Erythroblast (primary cell): ENCODE results near the gene SH3BP5.

Experiments
- GATA1 ChIP-seq: IDR thresholded peaks from 2 replicates; pipeline ENCODE4 v1.6.1; 2011; ENCODE audit warnings: low read depth, mild to moderate bottlenecking, control low read depth, low read length, moderate library complexity
- POLR2A ChIP-seq: IDR thresholded peaks from 2 replicates; pipeline ENCODE4 v1.6.1; 2011; ENCODE audit warnings: mild to moderate bottlenecking, low read length

DNA sequence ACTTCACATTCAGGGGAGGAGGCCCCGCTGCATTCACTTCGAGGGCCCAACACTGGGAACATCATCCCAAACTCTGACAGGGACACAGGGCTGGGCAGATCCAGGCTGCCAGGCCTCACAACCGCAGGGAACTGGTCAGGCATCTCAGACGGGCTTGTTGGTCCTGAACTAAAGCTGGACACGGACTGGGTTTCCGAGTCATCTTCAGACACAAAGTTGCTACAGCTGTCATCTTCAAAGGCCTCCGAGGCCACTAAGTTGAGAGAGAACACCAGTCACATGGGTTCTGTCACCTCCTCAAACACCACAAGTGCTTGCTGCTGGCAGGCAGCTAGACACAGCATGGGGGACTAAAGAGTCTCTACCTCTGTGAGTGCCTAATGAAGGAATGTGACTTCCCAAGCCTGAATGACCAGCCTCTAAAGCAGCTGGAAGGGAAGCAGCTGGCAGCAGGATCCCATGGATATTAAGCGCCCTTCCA lies 75.5 kb downstream of the SH3BP5 start:
- TF ChIP-seq POLR2A = no peak
- no peak for TF ChIP-seq GATA1
